GM20000 (cell line): ENCODE data around the gene BRIX1.
"Not testable (repeated sequence)": the region's sequence is repeated elsewhere in the genome, so short reads cannot be mapped to it uniquely, and the experiment has no call there.

Source experiments
- DNase-seq: peaks from one replicate; pipeline ENCODE4 v3.0.0; 2012; ENCODE audit warnings: low spot score
- TF ChIP-seq, protein P1 (sequence below): IDR thresholded peaks from 2 replicates; pipeline ENCODE4 v1.5.1; 2012; ENCODE audit warnings: mild to moderate bottlenecking, control low read depth; ENCODE audit errors: extremely low read depth, missing control alignments

The BRIX1 gene

DNA sequence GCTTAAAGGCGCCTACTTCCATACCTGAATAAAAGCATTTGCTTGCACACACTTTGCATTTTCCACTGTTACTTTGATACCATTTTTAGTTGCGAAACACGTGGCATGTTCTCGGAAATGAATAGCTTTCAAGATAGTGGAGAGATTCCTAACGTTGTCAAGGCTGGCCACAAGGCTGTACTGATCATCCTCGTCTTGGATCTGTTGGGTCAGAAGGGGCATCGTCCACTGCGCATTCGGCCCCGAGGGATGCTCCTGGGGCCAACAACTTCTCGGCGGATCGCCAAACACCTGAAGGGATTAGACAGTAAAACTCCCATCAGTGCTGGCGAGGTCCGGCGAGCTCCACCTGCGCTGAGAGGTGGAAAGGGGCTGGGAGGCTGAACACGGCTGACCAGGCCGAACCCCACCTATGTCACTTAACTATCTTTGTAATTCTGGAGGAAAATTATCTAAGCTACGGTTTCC, 806 bp upstream of the BRIX1 start:
- TF ChIP-seq, protein P1, sequence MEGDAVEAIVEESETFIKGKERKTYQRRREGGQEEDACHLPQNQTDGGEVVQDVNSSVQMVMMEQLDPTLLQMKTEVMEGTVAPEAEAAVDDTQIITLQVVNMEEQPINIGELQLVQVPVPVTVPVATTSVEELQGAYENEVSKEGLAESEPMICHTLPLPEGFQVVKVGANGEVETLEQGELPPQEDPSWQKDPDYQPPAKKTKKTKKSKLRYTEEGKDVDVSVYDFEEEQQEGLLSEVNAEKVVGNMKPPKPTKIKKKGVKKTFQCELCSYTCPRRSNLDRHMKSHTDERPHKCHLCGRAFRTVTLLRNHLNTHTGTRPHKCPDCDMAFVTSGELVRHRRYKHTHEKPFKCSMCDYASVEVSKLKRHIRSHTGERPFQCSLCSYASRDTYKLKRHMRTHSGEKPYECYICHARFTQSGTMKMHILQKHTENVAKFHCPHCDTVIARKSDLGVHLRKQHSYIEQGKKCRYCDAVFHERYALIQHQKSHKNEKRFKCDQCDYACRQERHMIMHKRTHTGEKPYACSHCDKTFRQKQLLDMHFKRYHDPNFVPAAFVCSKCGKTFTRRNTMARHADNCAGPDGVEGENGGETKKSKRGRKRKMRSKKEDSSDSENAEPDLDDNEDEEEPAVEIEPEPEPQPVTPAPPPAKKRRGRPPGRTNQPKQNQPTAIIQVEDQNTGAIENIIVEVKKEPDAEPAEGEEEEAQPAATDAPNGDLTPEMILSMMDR: no peak
- no peak for DNase-seq

DNA sequence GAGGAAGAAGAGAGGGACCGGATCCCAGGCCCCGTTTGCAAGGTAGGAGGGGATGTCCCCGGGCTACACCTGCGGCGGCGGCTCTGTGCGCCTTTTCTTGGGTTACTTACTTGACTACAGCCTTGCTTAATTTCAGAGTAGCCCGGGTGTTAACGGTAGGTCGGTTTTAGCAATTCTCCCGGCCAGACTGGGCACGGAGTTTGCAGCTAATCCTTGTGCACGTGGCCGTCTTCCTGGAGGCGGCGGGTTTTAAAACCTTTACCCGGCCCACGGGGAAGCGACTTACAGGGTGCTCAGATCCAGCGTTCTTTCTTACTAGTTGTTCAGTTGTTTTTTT, 313 bp downstream of the BRIX1 start:
- TF ChIP-seq, protein P1: no peak
- no peak for DNase-seq

DNA sequence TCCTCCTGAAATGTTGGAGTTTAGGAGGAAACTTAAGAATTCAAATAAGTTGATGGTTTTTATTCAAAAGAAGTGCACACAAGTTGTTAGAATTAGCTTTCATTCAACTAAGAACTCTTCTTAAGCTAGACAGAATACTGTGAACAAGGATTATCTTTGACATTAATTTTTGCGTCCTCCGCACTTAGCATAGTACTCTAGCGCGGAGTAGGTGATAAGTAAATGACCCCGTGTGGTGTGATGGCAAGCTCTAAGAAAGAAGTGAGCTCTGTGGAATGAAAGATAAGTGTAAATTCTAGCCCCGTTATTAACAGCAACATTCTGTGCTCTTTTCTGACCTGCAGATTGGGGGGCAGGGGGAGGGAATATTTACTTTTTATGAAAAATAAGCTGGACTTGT, 1.0 kb downstream of the BRIX1 start:
- DNase-seq: no peak

DNA sequence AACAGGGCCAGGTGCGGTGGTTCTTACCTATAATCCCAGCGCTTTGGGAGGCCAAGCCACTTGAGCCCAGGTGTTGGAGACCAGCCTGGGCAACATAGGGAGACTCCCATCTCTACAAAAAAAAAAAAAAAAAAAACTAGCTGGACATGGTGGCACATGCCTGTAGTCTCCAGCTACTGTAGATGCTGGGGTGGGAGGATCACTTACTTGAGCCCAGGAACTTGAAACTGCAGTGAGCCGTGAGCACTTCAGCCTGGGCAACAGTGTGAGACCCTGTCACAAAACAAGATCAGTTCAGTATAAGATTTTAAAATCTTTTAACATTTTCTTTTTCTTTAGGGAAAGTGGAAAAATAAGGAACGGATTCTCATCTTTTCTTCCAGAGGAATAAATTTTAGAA, 2.5 kb downstream of the BRIX1 start:
- TF ChIP-seq, protein P1: no peak
- DNase-seq: no peak

More for the DNA sequence above, 1.0 kb downstream of the BRIX1 start:
- TF ChIP-seq, protein P1: no peak

DNA sequence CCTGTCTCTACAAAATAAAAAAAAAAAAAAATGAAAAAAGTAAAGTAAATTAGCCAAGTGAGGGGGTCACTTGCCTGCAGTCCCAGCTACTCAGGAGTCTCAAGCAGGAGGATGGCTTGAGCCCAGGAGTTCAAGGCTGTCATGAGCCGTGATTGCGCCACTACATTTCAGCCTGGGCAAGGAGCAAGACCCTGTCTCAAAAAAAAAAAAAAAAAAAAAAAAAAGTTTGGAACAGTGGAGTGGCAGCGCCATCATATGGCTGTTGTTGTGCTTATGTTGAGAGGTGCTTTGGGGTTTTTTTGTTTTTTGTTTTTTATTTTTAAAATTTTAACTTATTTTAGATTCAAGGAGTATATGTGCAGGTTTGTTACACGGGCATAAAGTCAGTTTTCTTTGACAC, 3.6 kb downstream of the BRIX1 start:
- TF ChIP-seq, protein P1: no peak
- DNase-seq: no peak

DNA sequence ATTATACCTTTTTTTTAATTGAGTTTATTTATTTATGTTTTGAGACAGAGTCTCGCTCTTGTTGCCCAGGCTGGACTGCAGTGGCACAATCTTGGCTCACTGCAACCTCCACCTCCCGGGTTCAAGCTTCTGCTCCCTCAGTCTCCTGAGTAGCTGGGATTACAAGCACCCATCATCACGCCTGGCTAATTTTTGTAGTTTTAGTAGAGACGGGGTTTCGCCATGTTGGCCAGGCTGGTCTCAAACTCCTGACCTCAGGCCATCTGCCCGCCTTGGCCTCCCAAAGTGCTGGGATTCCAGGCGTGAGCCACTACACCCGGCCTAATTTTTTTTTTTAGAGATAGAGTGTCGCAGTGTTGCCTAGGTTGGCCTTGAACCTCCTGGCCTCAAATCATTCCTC, 7.7 kb downstream of the BRIX1 start:
- not testable (repeated sequence) for DNase-seq

DNA sequence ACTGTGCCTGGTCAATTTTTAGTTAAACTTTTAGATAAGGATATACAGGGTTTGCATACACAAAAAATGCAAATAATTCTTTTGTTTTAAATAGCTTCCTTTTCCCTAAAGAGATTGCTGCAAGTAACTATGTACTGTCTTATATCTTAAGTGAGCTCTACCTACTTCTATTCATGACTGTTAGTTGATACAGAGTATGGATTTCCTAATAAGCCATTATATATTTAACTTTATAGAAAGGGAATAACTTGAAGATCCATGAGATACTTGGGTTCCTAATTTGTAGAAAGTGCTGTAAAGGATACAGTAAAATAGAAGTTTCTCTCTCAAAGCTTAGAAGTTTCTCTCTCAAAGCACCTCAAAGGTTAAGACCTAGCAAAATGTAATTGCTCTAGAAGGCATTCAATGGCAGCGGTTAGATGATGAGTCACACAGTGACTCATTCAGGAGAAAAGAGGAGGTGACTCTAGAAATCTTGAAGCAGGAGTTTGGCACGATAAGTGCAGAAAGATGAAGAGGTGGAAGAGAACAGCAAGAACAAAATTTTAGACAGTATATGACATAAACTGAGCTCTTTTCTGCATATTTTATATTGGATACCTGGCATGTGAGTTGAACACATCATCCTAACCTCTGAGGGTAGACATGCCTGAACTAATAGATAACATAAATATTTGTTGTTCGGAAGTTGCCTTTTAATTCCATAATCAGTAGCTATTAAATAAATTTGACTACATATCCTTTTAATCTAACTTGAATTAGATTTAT, 8.4 kb downstream of the BRIX1 start:
- DNase-seq: peak; percentile 24
- TF ChIP-seq, protein P1: no peak

DNA sequence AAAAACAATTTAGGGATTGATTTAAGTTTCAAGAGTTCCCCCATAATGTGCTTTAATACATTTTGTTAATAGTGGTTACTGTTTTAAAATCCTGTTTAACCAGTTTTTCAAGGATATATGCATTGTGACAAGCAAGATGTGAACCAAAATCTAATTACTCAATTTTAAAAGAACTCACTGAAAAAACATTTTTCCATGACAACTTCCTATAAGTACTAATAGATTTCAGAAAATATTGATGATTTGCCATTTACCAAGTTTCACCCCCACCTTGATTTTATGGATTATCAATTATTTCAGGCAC, 8.9 kb downstream of the BRIX1 start:
- DNase-seq: no peak
- TF ChIP-seq, protein P1: no peak
